ENCODE data around the gene RASA3. TPM values are rescaled to one million over a fixed set of nuclear protein-coding genes. Genes with fewer than 3 reads are reported as not detected.

The RASA3 gene
- total RNA-seq, 1 experiment from 2014 or later = 22.3 TPM

- no peak for TF ChIP-seq E2F1 (CRISPR knock-in tag; IDR thresholded peaks at IDR 0.05)
- TF ChIP-seq, protein P1, sequence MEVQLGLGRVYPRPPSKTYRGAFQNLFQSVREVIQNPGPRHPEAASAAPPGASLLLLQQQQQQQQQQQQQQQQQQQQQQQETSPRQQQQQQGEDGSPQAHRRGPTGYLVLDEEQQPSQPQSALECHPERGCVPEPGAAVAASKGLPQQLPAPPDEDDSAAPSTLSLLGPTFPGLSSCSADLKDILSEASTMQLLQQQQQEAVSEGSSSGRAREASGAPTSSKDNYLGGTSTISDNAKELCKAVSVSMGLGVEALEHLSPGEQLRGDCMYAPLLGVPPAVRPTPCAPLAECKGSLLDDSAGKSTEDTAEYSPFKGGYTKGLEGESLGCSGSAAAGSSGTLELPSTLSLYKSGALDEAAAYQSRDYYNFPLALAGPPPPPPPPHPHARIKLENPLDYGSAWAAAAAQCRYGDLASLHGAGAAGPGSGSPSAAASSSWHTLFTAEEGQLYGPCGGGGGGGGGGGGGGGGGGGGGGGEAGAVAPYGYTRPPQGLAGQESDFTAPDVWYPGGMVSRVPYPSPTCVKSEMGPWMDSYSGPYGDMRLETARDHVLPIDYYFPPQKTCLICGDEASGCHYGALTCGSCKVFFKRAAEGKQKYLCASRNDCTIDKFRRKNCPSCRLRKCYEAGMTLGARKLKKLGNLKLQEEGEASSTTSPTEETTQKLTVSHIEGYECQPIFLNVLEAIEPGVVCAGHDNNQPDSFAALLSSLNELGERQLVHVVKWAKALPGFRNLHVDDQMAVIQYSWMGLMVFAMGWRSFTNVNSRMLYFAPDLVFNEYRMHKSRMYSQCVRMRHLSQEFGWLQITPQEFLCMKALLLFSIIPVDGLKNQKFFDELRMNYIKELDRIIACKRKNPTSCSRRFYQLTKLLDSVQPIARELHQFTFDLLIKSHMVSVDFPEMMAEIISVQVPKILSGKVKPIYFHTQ (CRISPR knock-in tag; IDR thresholded peaks at IDR 0.05) = no peak
These were observed 180.1 kb downstream of the RASA3 start (continued) for GRCh38 chr13:113952151-113952982.

GRCh38 chr13:113951246-113951999 lies 181.0 kb downstream of the RASA3 start:
- TF ChIP-seq, protein P2, sequence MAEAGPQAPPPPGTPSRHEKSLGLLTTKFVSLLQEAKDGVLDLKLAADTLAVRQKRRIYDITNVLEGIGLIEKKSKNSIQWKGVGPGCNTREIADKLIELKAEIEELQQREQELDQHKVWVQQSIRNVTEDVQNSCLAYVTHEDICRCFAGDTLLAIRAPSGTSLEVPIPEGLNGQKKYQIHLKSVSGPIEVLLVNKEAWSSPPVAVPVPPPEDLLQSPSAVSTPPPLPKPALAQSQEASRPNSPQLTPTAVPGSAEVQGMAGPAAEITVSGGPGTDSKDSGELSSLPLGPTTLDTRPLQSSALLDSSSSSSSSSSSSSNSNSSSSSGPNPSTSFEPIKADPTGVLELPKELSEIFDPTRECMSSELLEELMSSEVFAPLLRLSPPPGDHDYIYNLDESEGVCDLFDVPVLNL (CRISPR knock-in tag; IDR thresholded peaks at IDR 0.05; ENCODE audit: borderline replicate concordance, low read depth) = no peak
- TF ChIP-seq GTF2I (CRISPR knock-in tag; conservative IDR thresholded peaks at IDR 0.05) (no peak), FOXP4 (CRISPR knock-in tag; IDR thresholded peaks at IDR 0.05) (no peak), NFYB (CRISPR knock-in tag; conservative IDR thresholded peaks at IDR 0.05; ENCODE audit: low read depth) (no peak), GABPB1 (CRISPR knock-in tag; IDR thresholded peaks at IDR 0.05) (no peak), HMGA2 (CRISPR knock-in tag; IDR thresholded peaks at IDR 0.05) (no peak), ARID4B (CRISPR knock-in tag; IDR thresholded peaks at IDR 0.05; ENCODE audit: borderline replicate concordance) (0 out of 2 replicates have a peak, but pooled peaks have one; percentile 23), HMGXB4 (CRISPR knock-in tag; IDR thresholded peaks at IDR 0.05) (peak; percentile 45; the same call in 1 of the 2 replicates), ZNF263 (CRISPR knock-in tag; IDR thresholded peaks at IDR 0.05; ENCODE audit: low read depth) (peak; percentile 70; the same call in 1 of the 2 replicates)
- TF ChIP-seq, protein P3, sequence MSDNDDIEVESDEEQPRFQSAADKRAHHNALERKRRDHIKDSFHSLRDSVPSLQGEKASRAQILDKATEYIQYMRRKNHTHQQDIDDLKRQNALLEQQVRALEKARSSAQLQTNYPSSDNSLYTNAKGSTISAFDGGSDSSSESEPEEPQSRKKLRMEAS (CRISPR knock-in tag; IDR thresholded peaks at IDR 0.05) = 0 out of 2 replicates have a peak, but pooled peaks have one; percentile 13
- TF ChIP-seq, protein P4, sequence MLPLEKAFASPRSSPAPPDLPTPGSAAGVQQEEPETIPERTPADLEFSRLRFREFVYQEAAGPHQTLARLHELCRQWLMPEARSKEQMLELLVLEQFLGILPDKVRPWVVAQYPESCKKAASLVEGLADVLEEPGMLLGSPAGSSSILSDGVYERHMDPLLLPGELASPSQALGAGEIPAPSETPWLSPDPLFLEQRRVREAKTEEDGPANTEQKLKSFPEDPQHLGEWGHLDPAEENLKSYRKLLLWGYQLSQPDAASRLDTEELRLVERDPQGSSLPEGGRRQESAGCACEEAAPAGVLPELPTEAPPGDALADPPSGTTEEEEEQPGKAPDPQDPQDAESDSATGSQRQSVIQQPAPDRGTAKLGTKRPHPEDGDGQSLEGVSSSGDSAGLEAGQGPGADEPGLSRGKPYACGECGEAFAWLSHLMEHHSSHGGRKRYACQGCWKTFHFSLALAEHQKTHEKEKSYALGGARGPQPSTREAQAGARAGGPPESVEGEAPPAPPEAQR (CRISPR knock-in tag; IDR thresholded peaks at IDR 0.05) = no peak
- ATAC-seq (peak; percentile 87), DNase-seq (ENCODE audit: low spot score) (peak; percentile 76)
- ChIA-PET CTCF (no interaction called here), POLR2A (no interaction called here)
- 0 out of 2 replicates have a peak overlapping the region, but pooled peaks have one; percentile 11 for H3K27ac Mint-ChIP-seq
- H3K36me3 Mint-ChIP-seq = peaks cover 19% of the 10 kb centered on the region
- no peak overlapping the region for H3K4me3 Mint-ChIP-seq
- H3K27me3 Mint-ChIP-seq (ENCODE audit: low read depth) = peaks cover 3% of the 10 kb centered on the region; the same call in 1 of the 2 replicates
- peaks cover 19% of the 10 kb centered on the region for H3K9me3 Mint-ChIP-seq
- H3K4me1 Mint-ChIP-seq = no peaks in the 10 kb centered on the region
